ENCODE measurements around the gene SLC9A9.

DNA sequence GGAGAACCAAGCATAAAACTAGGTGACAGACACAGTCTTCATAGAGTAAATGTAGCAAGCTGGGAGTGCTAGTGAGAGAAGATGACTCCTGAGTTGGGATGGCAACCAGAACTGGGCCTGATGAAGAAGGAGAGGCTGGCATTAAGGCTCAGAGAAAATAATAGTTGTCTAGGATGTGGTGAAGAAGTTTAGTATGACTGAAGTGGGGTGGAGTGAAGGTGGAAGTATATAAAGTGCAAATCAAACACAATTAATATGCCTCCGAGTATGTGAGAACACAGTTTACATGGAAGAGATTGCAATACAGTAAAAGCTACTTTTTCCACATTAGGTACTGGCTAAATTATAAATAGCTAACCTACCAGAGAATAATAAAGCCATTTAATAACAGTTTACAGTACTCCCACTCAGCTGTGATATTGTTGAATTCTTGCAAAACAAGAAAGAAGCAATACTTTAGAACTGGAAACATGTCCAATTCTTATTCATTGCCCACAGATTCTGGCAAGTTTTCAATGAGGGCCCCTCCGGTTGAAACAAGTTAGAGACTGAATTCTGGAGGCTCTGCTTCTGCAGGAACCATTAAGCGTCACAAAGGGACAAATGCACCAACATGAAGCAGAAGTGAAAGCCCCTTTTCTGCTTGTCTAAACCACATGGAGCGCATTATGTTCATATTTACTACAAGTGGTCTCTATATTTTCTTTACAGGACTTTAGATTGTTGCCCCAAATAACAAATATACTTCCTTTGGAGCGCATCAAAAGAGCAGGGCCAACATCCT, 243.7 kb downstream of the SLC9A9 start:
- TF ChIP-seq, protein P1, sequence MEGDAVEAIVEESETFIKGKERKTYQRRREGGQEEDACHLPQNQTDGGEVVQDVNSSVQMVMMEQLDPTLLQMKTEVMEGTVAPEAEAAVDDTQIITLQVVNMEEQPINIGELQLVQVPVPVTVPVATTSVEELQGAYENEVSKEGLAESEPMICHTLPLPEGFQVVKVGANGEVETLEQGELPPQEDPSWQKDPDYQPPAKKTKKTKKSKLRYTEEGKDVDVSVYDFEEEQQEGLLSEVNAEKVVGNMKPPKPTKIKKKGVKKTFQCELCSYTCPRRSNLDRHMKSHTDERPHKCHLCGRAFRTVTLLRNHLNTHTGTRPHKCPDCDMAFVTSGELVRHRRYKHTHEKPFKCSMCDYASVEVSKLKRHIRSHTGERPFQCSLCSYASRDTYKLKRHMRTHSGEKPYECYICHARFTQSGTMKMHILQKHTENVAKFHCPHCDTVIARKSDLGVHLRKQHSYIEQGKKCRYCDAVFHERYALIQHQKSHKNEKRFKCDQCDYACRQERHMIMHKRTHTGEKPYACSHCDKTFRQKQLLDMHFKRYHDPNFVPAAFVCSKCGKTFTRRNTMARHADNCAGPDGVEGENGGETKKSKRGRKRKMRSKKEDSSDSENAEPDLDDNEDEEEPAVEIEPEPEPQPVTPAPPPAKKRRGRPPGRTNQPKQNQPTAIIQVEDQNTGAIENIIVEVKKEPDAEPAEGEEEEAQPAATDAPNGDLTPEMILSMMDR (optimal IDR thresholded peaks at IDR 0.05 in 1 of 3, IDR thresholded peaks at IDR 0.05 in 1 of 3, conservative IDR thresholded peaks at IDR 0.05 in 1 of 3; ENCODE audit: extremely low read depth in 1 of 3, insufficient read depth in 2 of 3, low read length in 3 of 3): no peak
- no peak for TF ChIP-seq EZH2 (IDR thresholded peaks at IDR 0.05; ENCODE audit: low read length)

Data from keratinocyte (primary cell).